ENCODE results near the gene UXS1.
"Not testable (repeated sequence)": the region's sequence is repeated elsewhere in the genome, so short reads cannot be mapped to it uniquely, and the experiment has no call there.

Gene UXS1

DNA sequence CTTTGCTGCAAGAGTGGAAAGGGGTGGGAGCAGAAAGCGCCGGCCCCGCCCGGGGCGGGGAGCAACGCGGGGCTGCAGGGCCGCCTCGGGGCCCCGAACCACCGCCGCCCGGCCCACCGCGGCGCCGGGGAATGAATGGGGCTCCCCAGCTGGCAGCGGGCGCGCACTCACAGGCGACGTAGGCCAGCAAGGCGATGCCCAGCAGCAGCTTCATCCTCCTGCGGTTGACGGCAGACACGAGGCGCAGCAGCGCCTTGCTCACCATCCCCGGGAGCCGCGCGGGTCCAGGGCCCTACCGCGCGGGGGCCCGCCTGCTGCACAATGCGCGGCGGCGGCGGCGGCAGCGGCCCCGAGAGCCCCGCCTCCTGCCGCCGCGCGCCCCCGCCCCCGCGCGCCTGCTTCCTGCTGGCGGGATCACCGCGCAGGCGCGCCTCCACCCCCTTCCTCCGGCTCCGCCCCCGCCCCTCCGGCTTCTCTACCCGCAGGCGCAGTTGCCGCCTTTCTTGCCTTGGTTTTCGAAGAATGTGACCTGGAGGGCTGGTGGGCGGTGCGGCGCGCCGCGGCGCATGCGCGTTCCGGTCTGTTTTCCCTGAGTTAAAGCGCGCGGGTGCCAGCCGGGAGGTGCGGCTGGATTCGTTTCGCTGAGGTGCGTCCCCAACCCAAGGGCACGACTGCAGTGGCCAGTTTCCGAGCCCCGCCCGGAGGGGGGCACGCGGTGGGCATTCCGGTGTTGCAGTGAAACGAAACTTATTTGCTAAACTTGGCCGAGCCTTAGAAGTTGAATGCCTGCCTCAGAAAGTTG is at the start of gene UXS1:
UXS1 (minus strand) TSS at position 325 of the 802 bp plus-strand sequence; CDS start at position 265, 60 bp downstream.
- DNase-seq (ENCODE audit: low read depth), result peak; percentile 78

DNA sequence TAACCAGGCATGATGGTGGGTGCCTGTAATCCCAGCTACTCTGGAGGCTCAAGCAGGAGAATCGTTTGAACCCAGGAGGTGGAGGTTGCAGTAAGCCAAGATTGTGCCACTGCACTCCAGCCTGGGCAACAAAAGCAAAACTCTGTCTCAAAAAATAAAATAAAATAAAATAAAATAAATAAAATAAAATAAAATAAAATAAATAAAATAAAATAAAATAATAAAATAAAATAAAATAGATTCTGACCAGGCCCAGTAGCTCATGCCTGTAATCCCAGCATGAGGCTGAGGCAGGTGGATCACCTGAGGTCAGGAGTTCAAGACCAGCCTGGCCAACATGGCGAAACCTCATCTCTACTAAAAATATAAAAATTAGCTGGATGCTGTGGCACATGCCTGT is 45.4 kb upstream of the UXS1 start:
- DNase-seq (ENCODE audit: low read depth), result not testable (repeated sequence)

DNA sequence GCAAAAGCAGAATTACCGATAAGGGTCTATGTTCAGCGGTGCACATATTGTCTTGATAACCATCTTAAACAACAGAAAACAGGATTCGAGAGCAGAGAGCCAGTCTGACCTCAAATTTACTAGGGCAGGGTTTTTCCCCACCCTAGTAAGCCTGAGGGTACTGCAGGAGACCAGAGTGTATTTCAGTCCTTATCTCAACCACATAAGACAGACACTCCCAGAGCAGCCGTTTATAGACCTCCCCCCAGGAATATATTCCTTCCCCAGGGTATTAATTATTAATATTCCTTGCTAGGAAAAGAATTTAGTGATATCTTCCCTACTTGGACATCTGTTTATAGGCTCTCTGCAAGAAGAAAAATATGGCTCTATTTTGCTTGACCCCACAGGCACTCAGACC is 41.3 kb upstream of the UXS1 start:
- DNase-seq (ENCODE audit: low read depth), result not testable (repeated sequence)

DNA sequence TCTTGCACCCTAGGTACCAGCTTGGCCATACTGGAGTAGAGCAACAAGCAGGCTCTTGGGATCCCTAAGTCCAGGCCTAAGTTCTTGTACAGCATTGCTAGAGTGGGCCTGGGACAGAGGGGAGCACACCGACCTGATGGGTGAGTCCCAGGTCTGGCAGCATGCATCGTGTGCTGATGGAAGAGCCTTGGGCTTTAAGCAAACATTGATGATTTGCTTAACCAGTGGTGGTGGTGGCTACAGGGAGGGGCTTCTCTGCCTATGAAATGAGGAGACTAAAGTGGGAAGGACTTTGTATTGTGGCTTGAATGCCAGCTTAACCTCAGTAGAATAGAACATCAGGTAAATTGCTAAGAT is 39.2 kb upstream of the UXS1 start:
- DNase-seq (ENCODE audit: low read depth), result no peak

- DNase-seq (ENCODE audit: low read depth), result no peak
Measured at GRCh38 chr2:106232638-106233349, 38.7 kb upstream of the UXS1 start.

DNA sequence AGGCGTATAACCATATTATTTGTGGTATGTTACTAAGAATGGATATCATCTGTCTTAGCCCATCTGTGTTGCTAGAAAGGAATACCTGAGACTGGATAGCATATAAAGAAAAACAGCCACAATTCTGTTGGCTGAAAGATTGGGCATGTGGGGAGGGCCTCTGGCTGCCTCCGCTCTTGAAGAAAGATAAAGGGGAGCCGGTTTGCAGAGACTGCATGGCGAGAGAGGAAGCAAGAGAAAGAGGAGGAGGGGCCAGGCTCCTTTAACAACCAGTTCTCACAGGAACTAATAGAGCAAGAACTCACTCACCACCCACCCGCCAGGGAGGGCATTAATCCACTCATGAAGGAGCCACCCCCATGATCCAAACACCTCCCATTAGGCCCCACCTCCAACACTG is 29.2 kb upstream of the UXS1 start:
- DNase-seq (ENCODE audit: low read depth), result no peak

DNA sequence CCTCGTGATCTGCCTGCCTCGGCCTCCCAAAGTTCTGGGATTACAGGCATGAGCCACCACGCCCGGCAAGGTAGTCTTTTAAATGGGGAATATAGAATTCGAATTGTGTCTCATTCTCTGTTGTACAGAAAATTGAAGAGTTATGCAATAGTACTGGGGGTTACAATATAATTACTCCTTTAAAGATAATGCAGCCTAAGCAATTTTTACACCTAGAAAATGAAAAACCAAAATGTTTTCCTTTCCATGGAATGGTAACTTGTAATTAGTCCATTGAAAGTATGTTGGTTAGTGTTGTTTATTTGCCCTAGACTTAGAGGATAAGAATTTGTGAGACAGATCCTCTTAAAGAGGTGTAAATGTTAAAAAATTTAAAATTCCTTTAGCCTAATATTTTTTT is 28.0 kb upstream of the UXS1 start:
- DNase-seq (ENCODE audit: low read depth), result not testable (repeated sequence)

DNA sequence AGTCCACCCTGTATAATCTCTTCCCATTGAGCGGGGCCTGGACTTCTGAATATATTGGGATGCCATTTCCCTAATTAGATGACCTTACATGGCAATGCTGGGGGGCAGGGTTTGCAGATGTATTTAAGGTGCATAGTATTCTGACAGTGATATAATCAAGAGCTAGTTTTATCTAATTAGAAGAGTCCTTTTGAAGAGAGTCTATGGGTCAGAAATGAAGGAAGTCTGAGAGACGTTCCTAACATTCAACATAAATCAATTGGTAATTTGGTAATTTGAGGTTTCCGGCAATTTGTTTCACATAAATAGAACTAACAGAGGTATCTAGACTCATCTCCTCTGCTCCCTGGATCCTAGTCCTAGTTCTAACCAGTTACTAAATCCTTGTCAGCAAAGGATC is 25.7 kb upstream of the UXS1 start:
- no peak for DNase-seq (ENCODE audit: low read depth)

GRCh38 chr2:106219157-106219556 is 25.1 kb upstream of the UXS1 start:
- DNase-seq (ENCODE audit: low read depth), result not testable (repeated sequence)

DNA sequence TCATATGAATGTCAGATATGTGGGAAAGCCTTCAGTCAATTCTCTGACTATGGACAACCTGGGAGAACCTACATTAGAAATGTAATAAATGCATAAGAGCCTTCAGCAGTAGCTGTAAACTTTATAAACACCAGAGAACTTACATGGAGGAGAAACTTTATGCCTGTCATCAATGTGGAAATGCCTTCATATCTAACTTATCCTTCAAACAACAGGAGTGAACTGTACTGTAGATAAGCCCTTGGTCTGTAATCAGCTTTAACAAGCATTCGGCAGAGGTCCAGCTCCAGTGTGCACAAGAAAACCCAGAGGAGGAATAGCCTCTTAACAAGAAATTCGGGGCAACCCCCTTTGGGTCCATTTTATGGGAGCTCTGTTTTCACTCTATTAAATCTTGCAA is 14.8 kb upstream of the UXS1 start:
- DNase-seq (ENCODE audit: low read depth), result no peak

DNA sequence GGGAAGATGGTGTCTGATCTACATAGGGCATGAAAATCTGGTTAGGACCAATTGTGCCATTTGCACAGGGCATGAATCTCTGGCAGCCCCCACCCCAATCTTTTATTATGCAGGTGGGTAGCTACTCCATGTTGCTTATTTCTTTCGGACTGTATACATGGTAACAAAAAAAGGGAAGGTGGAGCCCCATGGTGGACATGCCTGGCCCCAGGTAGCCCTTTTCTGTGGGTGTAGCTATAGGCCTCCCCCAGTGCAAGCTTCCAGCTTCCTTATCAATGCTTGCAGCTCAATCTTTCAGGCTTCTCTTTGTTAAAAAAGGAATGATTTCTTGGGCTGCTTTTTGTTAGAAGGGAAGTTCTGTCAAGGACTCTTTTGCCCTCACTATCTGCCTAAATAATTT is 14.3 kb upstream of the UXS1 start:
- no peak for DNase-seq (ENCODE audit: low read depth)

- DNase-seq (ENCODE audit: low read depth), result no peak
Measured at GRCh38 chr2:106207246-106207645, 13.1 kb upstream of the UXS1 start.

DNA sequence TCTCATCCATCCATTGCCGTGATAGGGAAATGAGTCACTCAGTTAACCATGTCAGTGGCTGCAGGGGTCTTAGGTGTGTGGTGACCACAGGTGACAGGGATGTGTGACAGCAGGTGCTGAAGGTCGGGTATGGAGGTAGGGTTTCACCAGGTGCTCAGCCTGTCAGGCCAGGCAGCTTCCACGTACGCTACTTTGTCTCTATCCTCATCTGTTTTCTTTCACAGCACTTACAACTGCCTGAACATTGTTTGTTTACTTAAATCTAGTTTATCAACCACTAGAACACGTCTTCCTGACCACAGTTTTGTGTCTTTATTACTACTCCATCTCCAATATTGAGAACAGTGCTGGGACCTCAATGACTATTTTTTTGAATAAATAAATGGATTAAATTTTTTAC is 11.4 kb upstream of the UXS1 start:
- DNase-seq (ENCODE audit: low read depth), result no peak

GRCh38 chr2:106204551-106204950 is 10.4 kb upstream of the UXS1 start:
- not testable (repeated sequence) for DNase-seq (ENCODE audit: low read depth)

GRCh38 chr2:106201661-106202060 is 7.6 kb upstream of the UXS1 start:
- DNase-seq (ENCODE audit: low read depth), result no peak

DNA sequence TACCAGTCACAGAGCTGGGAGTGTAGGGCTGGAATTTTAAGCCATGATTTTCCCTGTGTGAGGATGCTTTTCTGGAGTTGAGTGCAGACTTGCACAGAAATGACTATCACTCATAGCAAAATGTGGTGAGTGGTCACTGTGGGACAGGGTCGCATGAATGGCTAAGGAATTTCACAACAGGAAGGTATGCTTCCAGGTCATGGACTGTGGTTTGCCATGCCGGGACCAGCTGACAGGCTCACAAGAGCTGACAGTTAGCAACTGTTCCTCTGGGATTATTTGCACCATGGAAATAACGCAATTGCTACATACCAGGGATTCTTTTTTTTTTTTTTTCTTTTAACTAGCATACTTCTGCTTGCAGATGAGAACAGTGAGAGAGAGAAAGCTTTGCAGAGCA is 3.8 kb upstream of the UXS1 start:
- peak; percentile 91 for DNase-seq (ENCODE audit: low read depth)

DNA sequence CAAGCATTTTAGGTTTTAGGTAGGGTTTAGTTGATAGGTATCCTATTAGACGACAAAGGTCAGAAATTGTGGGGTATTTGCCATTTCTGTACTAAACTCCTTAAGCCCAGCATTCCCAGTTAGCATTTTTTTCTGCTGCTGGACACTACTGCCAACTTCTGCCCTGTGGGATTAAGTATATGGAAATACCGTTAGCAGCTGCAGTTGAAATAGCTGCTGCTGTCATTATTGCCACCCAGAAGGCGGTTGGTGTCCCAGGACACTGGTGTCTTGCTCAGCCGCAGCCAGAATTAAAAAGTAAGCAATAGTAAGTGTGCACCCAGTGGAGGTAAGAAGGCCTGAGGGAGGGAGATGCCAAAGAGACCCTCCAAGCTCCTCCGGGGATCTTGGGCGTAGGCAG is 1.9 kb upstream of the UXS1 start:
- no peak for DNase-seq (ENCODE audit: low read depth)

GRCh38 chr2:106195456-106195855 is 1.4 kb upstream of the UXS1 start:
- DNase-seq (ENCODE audit: low read depth), result no peak

GRCh38 chr2:106193690-106193976 is 468 bp downstream of the UXS1 start:
- no peak for DNase-seq (ENCODE audit: low read depth)

DNA sequence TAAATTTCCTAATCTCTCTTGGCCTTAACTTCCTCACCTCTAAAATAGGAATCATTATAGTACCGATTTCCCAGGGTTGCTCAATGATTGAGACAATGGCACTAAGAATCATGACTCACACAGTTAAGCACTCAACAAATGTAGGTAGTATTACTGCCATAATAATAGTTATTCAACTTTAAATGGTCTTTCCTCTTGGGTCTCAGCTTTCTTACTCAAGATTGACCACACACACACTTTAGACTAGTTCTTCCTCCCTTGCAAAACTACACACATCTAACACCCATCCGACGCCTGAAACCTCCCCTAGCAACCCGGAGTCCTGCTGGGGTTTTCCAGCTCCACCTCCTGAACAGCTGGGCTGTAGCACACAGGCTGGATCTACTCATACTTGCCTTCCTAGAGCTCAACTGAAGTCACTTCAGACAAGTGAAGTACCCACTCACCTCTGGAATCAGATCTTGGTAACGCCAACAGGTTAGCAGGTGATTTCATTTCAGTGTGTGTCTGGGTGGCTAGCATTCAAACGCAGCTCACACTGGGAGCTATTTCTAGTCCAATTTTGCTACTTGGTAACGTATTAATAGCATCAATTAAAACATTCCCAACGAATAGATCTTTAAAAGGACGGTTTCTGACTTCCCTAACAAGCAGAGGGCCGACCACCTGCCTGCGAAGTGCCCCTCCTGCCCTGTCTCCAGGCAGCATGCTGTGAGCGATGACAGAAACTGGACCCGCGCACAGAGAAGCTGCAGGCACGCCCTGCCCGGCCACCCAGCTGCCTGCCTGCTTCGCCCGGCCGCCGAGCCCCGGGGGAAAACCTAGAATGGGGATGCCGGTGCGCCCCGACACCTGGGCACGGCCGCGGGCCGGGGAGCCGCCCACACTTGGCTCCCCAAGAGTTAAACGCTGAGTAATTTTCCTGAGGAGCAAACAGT is 1.1 kb downstream of the UXS1 start:
- peak; percentile 79 for DNase-seq (ENCODE audit: low read depth)

DNA sequence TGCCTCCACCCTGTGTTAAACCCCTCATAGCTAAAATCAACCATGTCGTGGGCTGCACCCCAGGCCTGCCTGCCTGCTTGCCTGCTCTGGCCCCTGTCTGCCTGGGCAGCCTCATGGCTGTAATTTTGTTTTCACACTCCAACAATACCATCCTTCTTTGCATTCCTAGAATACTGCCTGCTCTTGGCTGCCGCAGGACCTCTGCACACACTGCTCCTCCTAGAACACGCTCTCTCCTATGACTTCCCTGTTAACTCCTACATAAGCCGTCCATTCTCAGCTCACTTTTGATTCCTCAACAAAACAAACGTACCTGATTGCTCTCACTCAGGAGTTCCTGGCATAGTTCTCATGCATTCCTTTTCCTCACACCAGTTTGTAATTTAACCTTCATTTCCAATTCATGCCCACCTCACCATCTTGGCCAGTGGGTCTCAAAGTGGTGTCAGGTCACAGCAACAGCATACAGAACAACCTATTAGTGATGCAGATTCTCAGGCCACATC is 2.5 kb downstream of the UXS1 start:
- DNase-seq (ENCODE audit: low read depth), result no peak

GRCh38 chr2:106189764-106190468 is 4.2 kb downstream of the UXS1 start:
- no peak for DNase-seq (ENCODE audit: low read depth)

All from non-pigmented ciliary epithelial cell (primary cell).